ENCODE results near the gene GALNS.

The GALNS gene

DNA sequence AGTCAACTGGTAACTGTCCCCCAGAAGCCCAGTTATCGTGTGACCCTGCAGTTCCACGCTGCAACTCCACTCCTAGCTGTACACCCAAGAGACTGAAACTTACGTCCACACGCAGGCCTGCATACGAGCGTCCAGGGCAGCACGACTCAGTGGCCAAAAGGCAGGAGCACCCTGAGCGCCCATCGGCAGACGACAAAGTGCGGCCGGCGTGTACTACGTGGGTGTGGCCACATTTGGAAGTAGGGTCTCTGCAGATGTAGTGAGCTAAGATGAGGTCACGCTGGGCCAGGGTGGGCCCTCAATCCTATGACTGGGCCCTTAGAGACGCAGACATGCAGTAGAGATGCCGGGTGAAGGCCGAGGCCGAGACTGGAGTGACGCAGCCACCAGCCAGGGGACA lies 13.5 kb downstream of the GALNS start:
- Histone ChIP-seq H3K27ac (ENCODE audit: poor library complexity, severe bottlenecking) (no peak overlapping the region), H3K4me3 (ENCODE audit: severe bottlenecking) (no peak overlapping the region), H3K4me1 (ENCODE audit: insufficient read depth, poor library complexity, severe bottlenecking) (no peaks in the 10 kb centered on the region), H3K9me3 (ENCODE audit: severe bottlenecking) (no peaks in the 10 kb centered on the region), H3K36me3 (ENCODE audit: low read depth) (0 out of 2 replicates have a peak, but pooled peaks cover 7% of the 10 kb centered on the region), H3K27me3 (ENCODE audit: insufficient read depth, poor library complexity, severe bottlenecking) (no peaks in the 10 kb centered on the region)
- ATAC-seq (ENCODE audit: low read depth) = no peak
- no peak for DNase-seq (ENCODE audit: low spot score)
- no peak for TF ChIP-seq CTCF (IDR thresholded peaks at IDR 0.05; ENCODE audit: poor library complexity, severe bottlenecking)

- Histone ChIP-seq H3K4me3 (ENCODE audit: severe bottlenecking) (no peak overlapping the region), H3K27ac (ENCODE audit: poor library complexity, severe bottlenecking) (no peak overlapping the region), H3K9me3 (ENCODE audit: severe bottlenecking) (no peaks in the 10 kb centered on the region), H3K36me3 (ENCODE audit: low read depth) (0 out of 2 replicates have a peak, but pooled peaks cover 7% of the 10 kb centered on the region), H3K4me1 (ENCODE audit: insufficient read depth, poor library complexity, severe bottlenecking) (no peaks in the 10 kb centered on the region), H3K27me3 (ENCODE audit: insufficient read depth, poor library complexity, severe bottlenecking) (no peaks in the 10 kb centered on the region)
- no peak for TF ChIP-seq CTCF (IDR thresholded peaks at IDR 0.05; ENCODE audit: poor library complexity, severe bottlenecking)
- ATAC-seq (ENCODE audit: low read depth) (no peak), DNase-seq (ENCODE audit: low spot score) (no peak)
These were observed 13.9 kb downstream of the GALNS start for GRCh38 chr16:88842806-88843205.

DNA sequence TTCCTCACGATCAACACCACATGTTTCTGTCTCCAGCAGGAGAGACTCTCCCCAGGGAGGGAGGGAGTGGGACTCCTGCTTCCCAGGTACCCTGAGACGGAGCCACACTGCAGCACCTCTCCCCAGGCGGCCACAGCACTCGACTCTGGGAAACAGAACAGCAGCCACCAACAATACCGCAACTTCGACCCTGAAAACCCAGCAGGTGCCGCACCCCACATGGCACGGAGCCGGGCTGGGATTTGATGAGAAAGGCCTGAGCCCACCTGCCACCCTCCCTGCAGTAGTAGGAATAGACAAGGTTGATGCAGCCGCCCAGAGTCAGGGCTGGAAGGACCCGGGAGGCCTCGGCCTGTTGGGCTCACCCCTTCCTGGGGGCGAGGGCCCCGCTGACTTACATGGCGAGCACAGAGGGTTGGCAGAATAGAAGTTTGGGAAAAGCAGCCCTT lies 14.4 kb downstream of the GALNS start:
- DNase-seq (ENCODE audit: low spot score) (no peak), ATAC-seq (ENCODE audit: low read depth) (no peak)
- no peaks in the 10 kb centered on the region for H3K4me1 ChIP-seq (ENCODE audit: insufficient read depth, poor library complexity, severe bottlenecking)
- TF ChIP-seq CTCF (IDR thresholded peaks at IDR 0.05; ENCODE audit: poor library complexity, severe bottlenecking) = no peak
- H3K27ac ChIP-seq (ENCODE audit: poor library complexity, severe bottlenecking) = no peak overlapping the region
- no peak overlapping the region for H3K4me3 ChIP-seq (ENCODE audit: severe bottlenecking)
- no peaks in the 10 kb centered on the region for H3K27me3 ChIP-seq (ENCODE audit: insufficient read depth, poor library complexity, severe bottlenecking)
- H3K36me3 ChIP-seq (ENCODE audit: low read depth) = 0 out of 2 replicates have a peak, but pooled peaks cover 7% of the 10 kb centered on the region
- H3K9me3 ChIP-seq (ENCODE audit: severe bottlenecking) = no peaks in the 10 kb centered on the region

- Histone ChIP-seq H3K9me3 (ENCODE audit: severe bottlenecking) (no peaks in the 10 kb centered on the region), H3K4me3 (ENCODE audit: severe bottlenecking) (no peak overlapping the region), H3K27ac (ENCODE audit: poor library complexity, severe bottlenecking) (no peak overlapping the region), H3K36me3 (ENCODE audit: low read depth) (0 out of 2 replicates have a peak, but pooled peaks cover 7% of the 10 kb centered on the region), H3K4me1 (ENCODE audit: insufficient read depth, poor library complexity, severe bottlenecking) (no peaks in the 10 kb centered on the region), H3K27me3 (ENCODE audit: insufficient read depth, poor library complexity, severe bottlenecking) (no peaks in the 10 kb centered on the region)
- DNase-seq (ENCODE audit: low spot score) (no peak), ATAC-seq (ENCODE audit: low read depth) (no peak)
- no peak for TF ChIP-seq CTCF (IDR thresholded peaks at IDR 0.05; ENCODE audit: poor library complexity, severe bottlenecking)
These were observed 15.0 kb downstream of the GALNS start for GRCh38 chr16:88841521-88842307.
